Immature natural killer cell (primary cell): ENCODE results near the gene PRDM16. TPM values are rescaled to one million over a fixed set of nuclear protein-coding genes. Genes with fewer than 3 reads are reported as not detected.

Source experiments
- DNase-seq, 3 donors: peaks; one replicate each; pipeline ENCODE4 v3.0.0; 2022; ENCODE audit warnings: mixed read lengths in 1 of 3
- H3K27ac Mint-ChIP-seq, 6 donors: one replicate each; pipeline ENCODE4 v1.8.0; 2020; ENCODE audit warnings: mixed read lengths in 6 of 6, mild to moderate bottlenecking in 5 of 6, inconsistent platforms in 4 of 6, moderate library complexity in 3 of 6
- H3K27me3 Mint-ChIP-seq, 3 donors: one replicate each; pipeline ENCODE4 v1.8.0; 2020 to 2021; ENCODE audit warnings: low read depth in 3 of 3, mild to moderate bottlenecking in 3 of 3, mixed read lengths in 3 of 3, moderate library complexity in 3 of 3, inconsistent platforms in 1 of 3
- H3K36me3 Mint-ChIP-seq, 3 donors: one replicate each; pipeline ENCODE4 v1.8.0; 2020; ENCODE audit warnings: mixed read lengths in 3 of 3, inconsistent platforms in 2 of 3, mild to moderate bottlenecking in 2 of 3
- H3K4me1 Mint-ChIP-seq, 2 donors: one replicate each; pipeline ENCODE4 v1.8.0; 2020; ENCODE audit warnings: inconsistent platforms in 2 of 2, mild to moderate bottlenecking in 2 of 2, mixed read lengths in 2 of 2, moderate library complexity in 1 of 2
- H3K4me3 Mint-ChIP-seq, 5 donors: one replicate each; pipeline ENCODE4 v1.8.0; 2020; ENCODE audit warnings: mild to moderate bottlenecking in 5 of 5, mixed read lengths in 5 of 5, inconsistent platforms in 3 of 5, moderate library complexity in 3 of 5
- H3K9me3 Mint-ChIP-seq, 6 donors: one replicate each; pipeline ENCODE4 v1.8.0; 2020; ENCODE audit warnings: mild to moderate bottlenecking in 6 of 6, mixed read lengths in 6 of 6, inconsistent platforms in 4 of 6, moderate library complexity in 3 of 6
- polyA plus RNA-seq, 3 donors: library from polyadenylated mRNA; unstranded; fragments of 300-500 nt; fragmentation: Illumina TruSeq; gene quantifications; one replicate each; pipeline ENCODE4 v1.2.3, GENCODE V29; 2021

Gene PRDM16
- polyA plus RNA-seq, 3 donors from 2014 or later = 0.17 to 0.29 (median 0.22) TPM

GRCh38 chr1:3173381-3173980, 104.5 kb downstream of the PRDM16 start:
- Mint-ChIP-seq H3K4me1 (no peaks in the 10 kb centered on the region), H3K27ac (no peak overlapping the region), H3K36me3 (no peaks in the 10 kb centered on the region), H3K4me3 (no peak overlapping the region), H3K9me3 (no peaks in the 10 kb centered on the region), H3K27me3 (peaks cover 0 to 8% (median 7%) of the 10 kb centered on the region in 3 donors)
- DNase-seq = no peak

GRCh38 chr1:3174487-3175247, 105.7 kb downstream of the PRDM16 start:
- Mint-ChIP-seq H3K27ac (no peak overlapping the region), H3K9me3 (no peaks in the 10 kb centered on the region), H3K4me3 (no peak overlapping the region), H3K36me3 (no peaks in the 10 kb centered on the region), H3K27me3 (peaks cover 0 to 8% (median 7%) of the 10 kb centered on the region in 3 donors), H3K4me1 (no peaks in the 10 kb centered on the region)
- no peak for DNase-seq

GRCh38 chr1:3175486-3175885, 106.5 kb downstream of the PRDM16 start:
- Mint-ChIP-seq H3K27ac (no peak overlapping the region), H3K36me3 (no peaks in the 10 kb centered on the region), H3K27me3 (peaks cover 0 to 8% (median 7%) of the 10 kb centered on the region in 3 donors), H3K4me3 (no peak overlapping the region), H3K4me1 (no peaks in the 10 kb centered on the region), H3K9me3 (no peaks in the 10 kb centered on the region)
- no peak for DNase-seq

- no peak for DNase-seq
- Mint-ChIP-seq H3K27ac (no peak overlapping the region), H3K4me1 (no peaks in the 10 kb centered on the region), H3K36me3 (no peaks in the 10 kb centered on the region), H3K9me3 (no peaks in the 10 kb centered on the region), H3K27me3 (peaks cover 0 to 8% (median 7%) of the 10 kb centered on the region in 3 donors), H3K4me3 (no peak overlapping the region)
These were observed 107.0 kb downstream of the PRDM16 start for GRCh38 chr1:3176028-3176427.

- Mint-ChIP-seq H3K9me3 (no peaks in the 10 kb centered on the region), H3K4me3 (no peak overlapping the region), H3K36me3 (no peaks in the 10 kb centered on the region), H3K4me1 (no peaks in the 10 kb centered on the region), H3K27me3 (peaks cover 0 to 7% (median 4%) of the 10 kb centered on the region in 3 donors), H3K27ac (no peak overlapping the region)
- no peak for DNase-seq
These were observed 107.8 kb downstream of the PRDM16 start for GRCh38 chr1:3176820-3177219.

- H3K27me3 Mint-ChIP-seq = peaks cover 0 to 2% (median 0%) of the 10 kb centered on the region in 3 donors
- H3K36me3 Mint-ChIP-seq = no peaks in the 10 kb centered on the region
- H3K4me1 Mint-ChIP-seq = no peaks in the 10 kb centered on the region
These were observed 109.3 kb downstream of the PRDM16 start for GRCh38 chr1:3178279-3178678.

GRCh38 chr1:3179471-3179870, 110.5 kb downstream of the PRDM16 start:
- no peak for DNase-seq
- no peaks in the 10 kb centered on the region for H3K27me3 Mint-ChIP-seq
- no peaks in the 10 kb centered on the region for H3K4me1 Mint-ChIP-seq
- no peaks in the 10 kb centered on the region for H3K36me3 Mint-ChIP-seq
- H3K4me3 Mint-ChIP-seq = no peak overlapping the region
- no peaks in the 10 kb centered on the region for H3K9me3 Mint-ChIP-seq
- H3K27ac Mint-ChIP-seq = no peak overlapping the region

More at GRCh38 chr1:3178279-3178678, 109.3 kb downstream of the PRDM16 start:
- no peak overlapping the region for H3K4me3 Mint-ChIP-seq
- no peak for DNase-seq
- no peaks in the 10 kb centered on the region for H3K9me3 Mint-ChIP-seq
- no peak overlapping the region for H3K27ac Mint-ChIP-seq

- Mint-ChIP-seq H3K27me3 (peaks cover 0 to 3% (median 2%) of the 10 kb centered on the region in 3 donors), H3K4me3 (no peak overlapping the region), H3K4me1 (no peaks in the 10 kb centered on the region), H3K27ac (no peak overlapping the region), H3K36me3 (no peaks in the 10 kb centered on the region), H3K9me3 (no peaks in the 10 kb centered on the region)
- no peak for DNase-seq
These were observed 111.9 kb downstream of the PRDM16 start for GRCh38 chr1:3180915-3181314.

- H3K27me3 Mint-ChIP-seq = peaks cover 0 to 5% (median 2%) of the 10 kb centered on the region in 3 donors
- H3K27ac Mint-ChIP-seq = no peak overlapping the region
These were observed 113.0 kb downstream of the PRDM16 start for GRCh38 chr1:3181956-3182355.

GRCh38 chr1:3183411-3183810, 114.4 kb downstream of the PRDM16 start:
- no peak overlapping the region for H3K4me3 Mint-ChIP-seq
- no peak for DNase-seq
- no peaks in the 10 kb centered on the region for H3K9me3 Mint-ChIP-seq
- H3K27ac Mint-ChIP-seq = no peak overlapping the region
- H3K27me3 Mint-ChIP-seq = peaks cover 0 to 5% (median 2%) of the 10 kb centered on the region in 3 donors
- H3K4me1 Mint-ChIP-seq = no peaks in the 10 kb centered on the region
- no peaks in the 10 kb centered on the region for H3K36me3 Mint-ChIP-seq

More at GRCh38 chr1:3181956-3182355, 113.0 kb downstream of the PRDM16 start:
- no peaks in the 10 kb centered on the region for H3K9me3 Mint-ChIP-seq
- DNase-seq = no peak
- no peaks in the 10 kb centered on the region for H3K36me3 Mint-ChIP-seq
- H3K4me1 Mint-ChIP-seq = no peaks in the 10 kb centered on the region
- no peak overlapping the region for H3K4me3 Mint-ChIP-seq

- H3K9me3 Mint-ChIP-seq = no peaks in the 10 kb centered on the region
- H3K27ac Mint-ChIP-seq = no peak overlapping the region
- H3K4me3 Mint-ChIP-seq = no peak overlapping the region
- peaks cover 0 to 7% (median 2%) of the 10 kb centered on the region in 3 donors for H3K27me3 Mint-ChIP-seq
- DNase-seq = no peak
- H3K36me3 Mint-ChIP-seq = no peaks in the 10 kb centered on the region
- no peaks in the 10 kb centered on the region for H3K4me1 Mint-ChIP-seq
These were observed 114.8 kb downstream of the PRDM16 start for GRCh38 chr1:3183813-3184212.

- no peaks in the 10 kb centered on the region for H3K4me1 Mint-ChIP-seq
- H3K4me3 Mint-ChIP-seq = no peak overlapping the region
- peaks cover 0 to 7% (median 2%) of the 10 kb centered on the region in 3 donors for H3K27me3 Mint-ChIP-seq
- H3K36me3 Mint-ChIP-seq = no peaks in the 10 kb centered on the region
- DNase-seq = no peak
- no peak overlapping the region for H3K27ac Mint-ChIP-seq
- no peaks in the 10 kb centered on the region for H3K9me3 Mint-ChIP-seq
These were observed 115.7 kb downstream of the PRDM16 start for GRCh38 chr1:3184666-3185065.

GRCh38 chr1:3185896-3186525, 117.0 kb downstream of the PRDM16 start:
- Mint-ChIP-seq H3K9me3 (no peaks in the 10 kb centered on the region), H3K36me3 (no peaks in the 10 kb centered on the region), H3K4me3 (no peak overlapping the region), H3K27ac (no peak overlapping the region), H3K4me1 (no peaks in the 10 kb centered on the region), H3K27me3 (peaks cover 0 to 7% (median 2%) of the 10 kb centered on the region in 3 donors)
- no peak for DNase-seq

- Mint-ChIP-seq H3K36me3 (no peaks in the 10 kb centered on the region), H3K9me3 (no peaks in the 10 kb centered on the region), H3K4me1 (no peaks in the 10 kb centered on the region), H3K4me3 (no peak overlapping the region), H3K27ac (no peak overlapping the region), H3K27me3 (peaks cover 0 to 7% (median 2%) of the 10 kb centered on the region in 3 donors)
- DNase-seq = no peak
These were observed 117.5 kb downstream of the PRDM16 start for GRCh38 chr1:3186526-3186921.
